Prostate gland (tissue), 2 donors: ENCODE measurements around the gene NARF. TPM values are rescaled to one million over a fixed set of nuclear protein-coding genes. Genes with fewer than 3 reads are reported as not detected.

Experiments
- DNase-seq: peaks from one replicate; pipeline ENCODE4 v3.0.0-alpha.2; 2019; ENCODE audit warnings: low spot score
- H3K27ac ChIP-seq, 2 donors: fragments of 200-600 bp; sonication (generic); 2 replicates each; pipeline ENCODE4 v1.5.1; 2017 to 2019
- H3K27me3 ChIP-seq: fragments of 200-600 bp; sonication (generic); replicated peaks from 2 replicates; pipeline ENCODE4 v1.5.1; 2019; ENCODE audit not compliant: insufficient read depth
- H3K36me3 ChIP-seq, 2 donors: fragments of 200-600 bp; sonication (generic); 1 replicate in 1 of 2; 2 replicates in 1 of 2; pipeline versions ENCODE4 v1.5.1 to v1.8.1; 2017 to 2019
- H3K4me1 ChIP-seq: fragments of 200-600 bp; sonication (generic); replicated peaks from 2 replicates; pipeline ENCODE4 v1.5.1; 2019
- H3K4me3 ChIP-seq, 2 donors: fragments of 200-600 bp; sonication (generic); 2 replicates each; pipeline ENCODE4 v1.5.1; 2017 to 2019
- H3K9me3 ChIP-seq: fragments of 200-600 bp; sonication (generic); 2 replicates; pipeline ENCODE4 v1.5.1; 2017
- CTCF ChIP-seq, 4 experiments: fragments of 200-600 bp in 2 of 4; fragments of 450-650 bp in 2 of 4; sonication (generic) in 2 of 4; IDR thresholded peaks; 1 replicate in 3 of 4; 2 replicates in 1 of 4; pipeline ENCODE4 v1.5.1; 2016 to 2019; ENCODE audit warnings: antibody characterized with exemption in 4 of 4, mild to moderate bottlenecking in 2 of 4, moderate library complexity in 2 of 4
- POLR2A ChIP-seq: fragments of 450-650 bp; IDR thresholded peaks from one replicate; pipeline ENCODE4 v1.6.1; 2016; ENCODE audit warnings: antibody characterized with exemption, mild to moderate bottlenecking
- POLR2AphosphoS5 ChIP-seq: sonication (generic); formaldehyde crosslinking; IDR thresholded peaks from one replicate; pipeline ENCODE4 v1.6.1; 2017; ENCODE audit warnings: antibody characterized with exemption
- WGBS: methylation state at CpG from one replicate; pipeline ENCODE4 v1.1.5; 2018; 5-methylcytosine and 5-hydroxymethylcytosine counted together
- intact Hi-C: fragments of 100-400 bp; cut with DNase I; formaldehyde crosslinking; loops from one replicate; pipeline ENCODE4 v1.14.2; 2022
- total RNA-seq, 2 donors: library from RNA; depleted of rRNA; stranded (reverse); fragments of >200 nt; gene quantifications; one replicate each; pipeline ENCODE4 v1.1.0, GENCODE V29; 2016

The NARF gene
- total RNA-seq, 2 donors from 2014 or later, result 38.4 to 68.1 TPM

- 68% methylated on average over 7 of the region's 8 CpGs for WGBS
- Histone ChIP-seq H3K36me3 (no peaks in the 10 kb centered on the region), H3K4me1 (peaks cover 4% of the 10 kb centered on the region), H3K4me3 (no peak overlapping the region), H3K27me3 (no peaks in the 10 kb centered on the region), H3K27ac (peak overlapping the region in 1 of 2 donors; percentile 44), H3K9me3 (no peaks in the 10 kb centered on the region)
- no peak for TF ChIP-seq POLR2AphosphoS5
- no peak for TF ChIP-seq POLR2A
- no peak for TF ChIP-seq CTCF (IDR thresholded peaks at IDR 0.05)
- intact Hi-C loops, result no loop called here
- no peak for DNase-seq
Measured at GRCh38 chr17:82527898-82528297, 69.4 kb downstream of the NARF start.

- Histone ChIP-seq H3K27ac (peak overlapping the region; percentile 44 to 67), H3K4me3 (no peak overlapping the region), H3K9me3 (no peaks in the 10 kb centered on the region), H3K4me1 (peaks cover 4% of the 10 kb centered on the region), H3K27me3 (no peaks in the 10 kb centered on the region), H3K36me3 (no peaks in the 10 kb centered on the region)
- intact Hi-C loops, result no loop called here
- TF ChIP-seq POLR2AphosphoS5, result peak; percentile 84
- peak in 3 of 4 experiments; percentile 45 to 69 (median 64) for TF ChIP-seq CTCF (IDR thresholded peaks at IDR 0.05)
- TF ChIP-seq POLR2A, result no peak
- WGBS, result 19% methylated on average over 17 of the region's 17 CpGs
- DNase-seq, result peak; percentile 86
Measured at GRCh38 chr17:82528484-82529265, 70.1 kb downstream of the NARF start.

GRCh38 chr17:82529914-82530300 is 71.4 kb downstream of the NARF start:
- H3K4me3 ChIP-seq, result no peak overlapping the region
- intact Hi-C loops, result no loop called here
- H3K27ac ChIP-seq, result peak overlapping the region; percentile 32 to 67
- no peak for DNase-seq
- H3K9me3 ChIP-seq, result no peaks in the 10 kb centered on the region
- no peaks in the 10 kb centered on the region for H3K27me3 ChIP-seq
- no peaks in the 10 kb centered on the region for H3K36me3 ChIP-seq
- no peak for TF ChIP-seq POLR2A
- TF ChIP-seq CTCF (IDR thresholded peaks at IDR 0.05), result no peak
- peaks cover 3% of the 10 kb centered on the region for H3K4me1 ChIP-seq
- WGBS, result 64% methylated on average over 9 of the region's 9 CpGs

- Histone ChIP-seq H3K27me3 (no peaks in the 10 kb centered on the region), H3K36me3 (no peaks in the 10 kb centered on the region), H3K4me3 (no peak overlapping the region), H3K4me1 (peaks cover 11% of the 10 kb centered on the region), H3K27ac (peak overlapping the region; percentile 14 to 58), H3K9me3 (no peaks in the 10 kb centered on the region)
- intact Hi-C loops, result no loop called here
- DNase-seq, result no peak
- no peak for TF ChIP-seq CTCF (IDR thresholded peaks at IDR 0.05)
- peak; percentile 79 for TF ChIP-seq POLR2AphosphoS5
- WGBS, result 72% methylated on average over 7 of the region's 7 CpGs
Measured at GRCh38 chr17:82531431-82531881, 72.9 kb downstream of the NARF start.

GRCh38 chr17:82534401-82534812 is 75.9 kb downstream of the NARF start:
- H3K4me3 ChIP-seq, result no peak overlapping the region
- no peaks in the 10 kb centered on the region for H3K36me3 ChIP-seq
- H3K9me3 ChIP-seq, result no peaks in the 10 kb centered on the region
- peak overlapping the region; percentile 81 to 90 for H3K27ac ChIP-seq
- WGBS, result 32% methylated on average over 7 of the region's 7 CpGs
- no peaks in the 10 kb centered on the region for H3K27me3 ChIP-seq
- peaks cover 15% of the 10 kb centered on the region for H3K4me1 ChIP-seq
- intact Hi-C loops, result no loop called here
- TF ChIP-seq POLR2A, result no peak
- TF ChIP-seq POLR2AphosphoS5, result peak; percentile 44
- DNase-seq, result peak; percentile 33
